Fibroblast of gingiva (primary cell): ENCODE data around the gene FAIM2.

Source experiments
- DNase-seq: peaks from one replicate; pipeline ENCODE4 v3.0.0-alpha.2; 2011; ENCODE audit warnings: low read depth

Gene FAIM2

DNA sequence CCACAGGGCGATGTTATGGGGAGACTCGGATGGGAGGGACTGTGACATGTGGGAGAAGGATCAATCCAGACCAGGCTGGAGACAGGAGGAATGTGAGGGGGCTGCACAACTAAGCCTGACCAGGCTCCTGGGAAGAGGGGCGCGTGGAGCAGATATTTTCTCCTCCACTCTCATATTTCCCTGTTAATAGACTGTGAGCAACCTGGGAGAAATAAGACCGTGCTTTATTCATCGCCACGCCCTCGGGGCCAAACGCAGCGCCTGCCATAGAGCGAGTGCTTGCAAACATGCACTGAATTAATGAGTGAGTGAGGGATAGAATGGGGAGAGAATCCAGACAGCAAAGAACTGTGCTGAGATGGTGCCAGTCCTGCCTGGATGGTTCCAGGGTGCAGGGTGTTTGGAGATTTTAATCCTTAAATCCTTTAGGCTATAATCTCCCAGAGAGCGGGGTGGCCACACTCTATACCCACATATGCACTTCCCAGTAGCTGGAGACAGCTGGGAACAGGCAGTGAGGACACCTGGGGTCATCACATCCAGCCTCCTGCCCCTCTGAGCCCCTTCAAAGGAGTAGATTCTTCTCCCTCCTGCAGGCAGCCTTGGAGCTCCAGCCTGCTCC, 13.6 kb upstream of the FAIM2 start:
- DNase-seq: no peak

DNA sequence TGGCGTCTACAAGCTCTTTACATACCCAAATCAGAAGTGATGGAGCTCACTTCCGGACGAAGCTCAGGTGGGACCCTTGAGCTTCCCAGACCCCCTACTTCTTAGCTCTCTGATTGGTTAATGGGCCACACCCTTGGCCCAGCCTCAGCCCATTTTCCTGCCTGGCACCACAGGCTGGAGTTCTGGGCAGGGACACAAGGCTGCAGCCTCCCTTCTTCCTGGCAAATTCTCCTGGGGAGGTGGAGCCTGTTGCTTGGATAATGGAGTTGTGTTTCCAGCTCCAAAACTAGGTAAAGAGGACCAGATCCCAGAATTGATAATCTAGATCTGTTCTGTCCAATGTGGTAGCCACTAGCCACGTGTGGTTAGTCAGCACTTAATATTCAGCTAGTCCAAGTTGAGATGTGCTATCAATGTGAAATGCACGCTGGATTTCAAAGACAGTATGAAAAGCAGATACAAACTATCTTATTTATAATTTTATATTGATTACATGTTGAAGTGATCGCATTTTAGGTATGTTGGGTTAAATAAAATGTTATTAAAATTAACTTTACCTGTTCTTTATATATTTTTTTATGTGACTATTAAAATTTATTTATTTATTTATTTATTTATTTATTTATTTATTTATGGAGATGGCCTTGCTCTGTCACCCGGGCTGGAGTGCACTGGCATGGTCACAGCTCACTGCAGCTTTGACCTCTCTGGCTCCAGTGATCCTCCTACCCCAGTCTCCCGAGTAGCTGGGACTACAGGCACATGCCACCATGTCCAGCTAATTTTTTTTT, 12.6 kb upstream of the FAIM2 start:
- no peak for DNase-seq

DNA sequence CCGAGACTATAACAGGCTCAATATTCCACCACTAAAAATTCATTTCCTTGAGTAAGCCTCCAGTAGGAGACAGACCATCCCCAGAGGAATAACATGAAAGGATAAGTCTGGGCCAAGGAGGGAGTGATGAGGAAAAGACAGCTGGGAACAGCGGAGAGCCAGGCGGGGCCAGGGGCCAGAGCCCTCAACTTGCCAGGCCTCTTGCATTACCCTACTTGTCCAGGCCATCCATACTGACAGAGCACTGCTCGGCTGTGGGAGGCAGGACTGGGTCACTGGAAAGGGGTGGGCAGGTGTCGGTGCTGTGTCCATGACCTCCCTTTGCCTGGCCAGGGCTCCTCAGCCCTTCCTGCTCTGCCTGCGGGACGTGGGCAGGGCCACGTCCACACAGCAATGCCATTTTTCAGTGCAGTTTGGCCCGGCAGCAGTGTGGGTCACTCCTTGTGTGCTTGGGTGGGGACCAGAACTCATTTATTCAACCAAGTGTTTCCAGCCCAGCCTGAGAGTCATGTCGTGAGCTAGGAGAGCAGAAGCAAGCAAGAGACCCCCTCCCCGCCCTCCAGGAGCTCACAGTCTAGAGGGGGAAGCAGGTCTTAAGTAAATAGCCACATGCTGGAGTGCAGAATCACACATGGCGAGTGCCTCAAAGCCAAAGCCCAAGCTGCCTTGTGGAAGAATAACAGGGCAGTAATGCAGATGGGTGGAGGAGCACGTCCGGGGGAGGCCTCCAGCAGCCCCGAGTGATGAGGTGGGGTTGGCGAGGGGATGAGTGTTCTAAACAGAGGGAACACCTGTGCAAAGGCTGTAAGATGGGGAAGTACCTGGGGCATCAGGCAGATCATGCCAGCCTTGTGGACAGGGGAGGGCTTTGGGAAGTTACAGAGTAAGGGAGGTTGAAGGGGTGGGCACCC, 8.9 kb upstream of the FAIM2 start:
- DNase-seq: no peak

DNA sequence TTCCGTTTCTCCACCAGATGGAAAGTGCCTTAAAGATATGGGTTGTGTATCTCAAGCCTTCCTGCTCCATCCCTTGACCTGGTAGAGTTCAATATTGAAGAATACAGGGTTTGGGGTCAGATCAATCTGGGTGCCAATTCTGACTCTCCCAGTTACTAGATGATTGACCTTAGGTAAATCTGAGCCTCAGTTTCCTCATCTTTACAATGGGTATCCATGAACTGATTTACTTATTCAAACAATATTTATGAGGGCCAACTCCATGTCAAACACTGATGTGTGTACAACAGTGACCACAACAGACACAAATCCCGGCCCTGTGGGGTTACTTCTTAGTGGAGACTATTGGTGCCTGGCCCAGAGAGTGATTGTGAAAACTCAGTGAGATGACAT, 7.5 kb upstream of the FAIM2 start:
- no peak for DNase-seq

DNA sequence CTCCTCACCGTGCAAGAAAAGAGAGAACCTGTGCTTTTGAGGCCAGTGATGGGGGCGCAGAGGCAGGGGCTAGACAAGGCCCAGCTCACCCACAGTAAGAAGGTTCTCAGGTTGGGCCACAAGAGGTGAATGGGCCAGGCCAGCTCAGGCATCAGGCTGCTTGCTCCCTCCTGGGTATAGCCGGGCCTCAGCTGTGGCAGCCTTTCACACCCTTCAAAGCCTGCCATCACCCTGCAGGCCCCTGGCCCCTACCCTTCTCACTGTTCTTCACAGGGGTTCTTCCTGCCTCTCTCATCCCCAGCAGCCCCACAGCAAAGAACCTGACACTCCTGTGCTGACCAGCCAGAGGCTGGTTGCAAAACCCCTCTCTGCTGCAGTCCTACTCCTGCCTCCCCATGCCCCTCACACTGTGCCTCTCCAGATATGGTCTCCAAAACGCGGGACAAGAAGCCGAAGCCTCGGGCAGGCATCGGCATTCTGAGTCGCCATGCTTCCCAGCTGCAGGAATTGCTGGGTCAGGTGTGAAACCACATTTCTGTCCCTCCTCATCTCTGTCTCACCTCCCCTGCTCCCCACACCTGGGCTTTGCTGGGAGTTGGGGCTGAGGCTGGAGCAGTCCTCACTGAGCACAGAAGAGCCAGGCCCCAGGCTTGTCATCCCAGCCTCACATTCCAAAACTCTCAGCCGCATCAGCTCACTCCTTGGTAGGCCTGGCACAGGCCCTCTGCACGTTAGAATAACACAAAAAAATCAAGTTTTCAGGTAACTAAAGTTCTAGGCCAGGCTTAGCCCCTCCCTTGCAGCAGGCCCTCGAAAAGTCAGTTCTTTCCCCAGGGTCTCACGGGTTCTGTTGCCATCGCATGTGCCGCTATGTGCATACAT, 6.9 kb upstream of the FAIM2 start:
- DNase-seq: no peak

DNA sequence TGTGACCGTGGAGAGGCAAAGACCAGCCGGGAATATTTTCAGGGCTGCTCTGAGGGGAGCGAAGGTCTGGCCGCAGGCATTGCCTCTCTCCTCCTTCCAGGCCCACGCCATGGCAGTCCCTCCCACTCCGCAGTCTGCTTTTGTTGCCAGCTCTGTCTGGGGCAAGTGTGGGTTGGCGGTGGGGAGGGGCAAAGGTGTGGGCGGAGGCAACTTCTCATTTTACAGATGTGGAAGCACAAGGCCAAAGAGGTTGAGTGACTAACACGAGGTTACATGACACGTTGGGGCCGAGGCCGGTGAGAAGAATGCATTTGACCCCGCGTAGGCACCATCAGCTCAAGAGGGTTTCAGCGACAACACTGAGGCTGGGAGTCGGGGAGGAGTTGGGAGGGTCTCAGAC, 6.1 kb upstream of the FAIM2 start:
- no peak for DNase-seq

DNA sequence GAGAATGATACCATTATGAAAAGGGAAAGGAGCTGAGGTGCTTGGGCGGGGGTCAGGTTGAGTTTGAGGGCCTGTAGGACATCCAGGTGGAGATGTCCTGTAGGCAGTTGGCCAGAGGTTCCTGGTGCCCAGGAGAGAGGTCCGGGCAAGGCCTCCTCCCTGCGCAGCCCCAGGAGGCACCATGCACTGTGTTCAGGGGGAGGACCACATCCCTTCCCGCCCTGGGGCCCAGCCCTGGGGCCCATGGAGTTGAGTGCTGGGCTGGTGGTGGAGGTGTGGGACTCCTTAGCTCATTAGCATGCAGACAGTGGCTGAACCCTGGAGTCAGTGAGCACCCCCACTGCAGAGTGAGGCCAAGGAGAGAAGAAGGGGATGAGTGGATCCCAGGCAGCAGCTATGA, 5.7 kb upstream of the FAIM2 start:
- DNase-seq: no peak

DNA sequence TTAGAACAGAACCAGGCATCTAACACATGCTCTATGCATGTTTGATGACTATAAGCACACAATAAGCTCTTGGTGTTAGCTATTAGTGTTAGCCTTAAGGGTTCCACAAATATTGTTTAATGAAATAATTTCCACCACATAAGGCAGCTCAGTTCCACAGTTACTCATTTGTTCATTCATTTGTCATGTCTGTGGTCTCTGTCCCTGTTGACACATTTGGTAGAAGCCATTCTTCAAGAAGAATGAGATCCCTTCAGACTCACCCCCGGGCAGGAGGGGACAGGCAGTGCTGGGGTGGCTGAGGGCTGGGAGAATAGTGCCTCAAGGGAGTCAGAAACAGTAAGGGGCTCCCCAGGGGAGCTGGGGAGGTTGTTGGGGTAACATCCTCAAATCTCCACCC, 3.7 kb upstream of the FAIM2 start:
- DNase-seq: no peak

DNA sequence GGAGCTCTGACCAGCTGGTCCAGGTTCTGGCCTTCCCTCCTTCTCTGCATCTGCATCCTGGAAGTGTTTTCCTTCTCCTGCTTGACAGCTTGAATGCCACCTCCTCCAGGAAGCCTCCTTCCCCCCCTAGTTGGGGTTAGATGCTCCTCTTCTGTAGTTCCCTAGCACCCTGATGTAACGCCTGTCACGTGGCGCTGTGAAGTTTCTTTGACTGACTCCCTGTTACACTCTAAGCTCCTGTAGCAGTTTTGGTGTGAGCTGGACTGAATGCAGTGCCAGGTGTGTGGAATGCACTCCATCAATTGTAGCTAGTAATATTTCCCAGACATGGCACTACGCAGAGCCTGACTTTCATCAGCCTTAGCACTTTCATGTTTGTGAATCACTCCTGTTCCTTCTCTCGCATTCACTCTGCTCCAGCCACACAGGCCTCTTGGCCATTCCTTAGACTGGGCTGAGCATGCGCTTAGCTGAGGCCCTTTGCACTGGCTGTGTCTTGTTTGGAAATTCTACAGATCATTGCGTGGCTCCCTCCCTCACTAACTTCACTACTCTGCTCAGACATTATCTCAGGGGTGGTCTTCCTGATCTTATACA, 2.1 kb upstream of the FAIM2 start:
- no peak for DNase-seq

DNA sequence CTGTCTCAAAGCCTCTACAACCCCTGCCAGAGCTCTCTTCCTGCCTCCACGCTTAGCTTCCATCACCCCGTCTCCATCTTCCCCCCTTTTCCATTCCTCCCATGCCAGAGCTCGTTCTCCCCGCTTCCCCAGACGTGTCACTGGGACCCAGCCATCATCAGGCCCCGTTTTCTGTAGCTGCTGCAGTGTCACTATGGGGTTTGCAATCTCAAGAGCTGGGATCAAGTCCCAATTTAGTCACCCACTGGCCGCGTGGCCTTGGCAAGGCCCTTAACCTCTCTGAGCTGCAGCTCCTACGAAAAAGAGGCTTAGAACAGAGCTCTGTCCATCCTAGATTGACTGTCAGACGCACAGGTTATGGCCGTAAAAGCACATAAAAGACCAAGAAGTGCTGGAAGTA, 901 bp upstream of the FAIM2 start:
- DNase-seq: no peak

DNA sequence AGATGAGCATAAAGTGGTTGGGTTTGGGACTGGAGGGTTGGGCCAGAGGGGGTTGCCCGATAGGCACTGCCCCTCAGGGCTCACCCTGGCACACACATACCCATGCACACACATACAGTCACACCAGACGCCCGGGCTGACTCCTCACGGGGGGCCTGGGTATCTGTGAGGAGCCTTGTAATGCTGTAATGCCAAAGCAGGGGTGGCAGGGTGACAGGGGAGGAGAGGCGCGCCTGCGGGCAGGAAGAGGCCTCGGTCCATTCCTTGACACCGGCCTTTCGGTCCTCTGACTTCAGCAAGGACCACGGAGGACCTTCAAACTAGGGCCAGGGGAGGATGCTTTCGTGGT, 375 bp downstream of the FAIM2 start:
- no peak for DNase-seq

DNA sequence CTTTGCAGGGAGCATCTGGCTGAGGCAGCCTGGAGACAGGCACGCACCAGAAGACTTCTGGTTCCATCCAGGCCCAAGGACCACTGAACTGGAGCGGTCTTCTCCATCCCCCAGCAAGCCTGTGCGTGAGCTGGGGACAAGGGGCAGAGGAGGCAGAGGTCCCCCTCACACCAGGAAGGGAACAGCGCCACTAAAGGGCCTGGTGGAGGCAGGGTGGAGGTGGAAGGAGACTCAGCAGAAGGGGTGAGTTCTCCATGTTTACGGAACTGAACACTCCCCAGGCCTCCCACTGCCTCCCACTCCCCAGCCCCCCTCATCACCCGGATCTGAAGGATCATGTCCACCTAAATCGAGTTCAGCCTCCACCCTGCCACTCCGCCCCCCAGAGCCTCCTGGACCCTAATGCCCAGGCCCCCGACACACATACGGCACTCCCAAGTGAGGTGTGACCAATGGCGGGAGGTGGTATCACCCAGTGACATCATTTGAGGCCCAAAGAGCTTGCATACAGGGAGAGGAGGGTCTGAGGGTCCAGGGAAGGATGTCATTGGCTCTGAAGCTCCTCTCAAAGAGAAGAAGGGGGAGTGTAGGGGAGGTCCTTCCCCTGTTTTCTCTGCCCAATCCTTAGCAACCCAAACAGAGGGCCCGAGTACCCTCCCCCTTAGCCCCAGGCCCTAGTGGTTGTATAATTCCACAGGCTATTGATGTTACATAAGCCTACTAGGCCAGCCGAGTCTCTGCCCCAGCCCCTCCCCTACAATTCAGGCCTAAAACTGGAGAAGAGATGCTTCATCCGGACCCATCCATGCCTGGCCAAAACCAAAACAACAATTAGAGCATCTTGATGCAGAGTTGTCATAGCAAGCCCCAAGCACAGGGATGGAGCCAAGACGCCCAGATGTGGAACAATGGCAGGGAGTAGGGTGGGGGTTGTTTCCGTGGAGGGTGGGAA, 1.0 kb downstream of the FAIM2 start:
- no peak for DNase-seq

DNA sequence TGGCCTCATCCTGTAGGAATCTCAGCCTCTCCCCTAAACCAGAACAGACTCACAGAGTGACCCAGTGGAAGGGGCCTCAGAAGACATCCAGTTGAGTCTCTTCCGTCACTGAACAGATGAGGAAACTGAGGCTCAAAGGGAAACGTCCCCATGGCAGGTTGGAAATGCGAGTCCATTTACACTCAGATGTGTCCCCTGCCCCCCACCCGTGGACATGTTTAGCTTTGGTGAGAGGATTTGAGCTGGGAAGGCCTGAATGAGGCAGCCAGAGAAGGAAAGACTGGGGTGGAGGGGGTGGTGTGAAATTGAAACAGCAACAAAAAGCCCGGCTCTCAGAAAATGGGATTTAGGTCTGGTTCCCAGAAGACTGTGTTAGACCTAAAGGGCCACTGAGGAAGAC, 1.7 kb downstream of the FAIM2 start:
- no peak for DNase-seq

DNA sequence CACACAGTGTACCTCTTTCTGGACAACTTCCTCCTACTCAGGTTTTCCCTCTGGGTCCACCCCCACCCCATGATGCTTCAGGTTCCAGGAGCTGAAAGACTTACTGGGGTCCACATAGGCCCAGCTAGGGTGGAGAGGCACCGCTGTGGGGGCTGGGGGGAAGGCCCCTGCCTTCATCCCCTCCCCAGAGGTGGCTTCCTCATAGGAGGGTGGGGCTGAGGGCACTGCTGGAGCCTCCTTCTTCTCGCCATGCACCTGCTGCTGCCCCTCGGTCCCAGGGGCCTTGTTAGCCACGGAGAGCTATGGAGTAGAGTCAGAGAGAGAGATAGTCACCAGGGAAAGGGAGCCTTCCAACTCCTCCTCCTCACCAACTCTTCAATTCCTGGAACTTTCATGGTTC, 2.7 kb downstream of the FAIM2 start:
- DNase-seq: no peak

DNA sequence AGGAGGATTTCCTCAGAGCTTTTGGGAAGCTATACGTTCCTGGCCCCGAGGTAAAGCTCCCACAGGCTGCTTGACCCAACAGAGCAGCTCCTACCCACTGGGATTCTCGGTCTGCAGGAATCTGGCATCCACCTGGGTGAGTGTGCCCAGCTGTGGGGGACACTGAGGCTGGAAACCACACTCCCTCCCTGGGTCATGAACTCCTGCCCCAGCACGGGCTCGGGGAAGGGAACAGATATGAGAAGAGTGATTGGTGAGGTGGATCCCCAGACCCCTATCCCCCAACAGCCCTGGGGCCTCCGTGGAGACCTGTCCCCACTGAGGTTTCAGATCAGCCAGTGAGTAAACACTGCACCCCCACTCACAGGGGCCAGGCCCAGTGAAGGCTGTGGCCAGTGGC, 3.3 kb downstream of the FAIM2 start:
- DNase-seq: no peak

DNA sequence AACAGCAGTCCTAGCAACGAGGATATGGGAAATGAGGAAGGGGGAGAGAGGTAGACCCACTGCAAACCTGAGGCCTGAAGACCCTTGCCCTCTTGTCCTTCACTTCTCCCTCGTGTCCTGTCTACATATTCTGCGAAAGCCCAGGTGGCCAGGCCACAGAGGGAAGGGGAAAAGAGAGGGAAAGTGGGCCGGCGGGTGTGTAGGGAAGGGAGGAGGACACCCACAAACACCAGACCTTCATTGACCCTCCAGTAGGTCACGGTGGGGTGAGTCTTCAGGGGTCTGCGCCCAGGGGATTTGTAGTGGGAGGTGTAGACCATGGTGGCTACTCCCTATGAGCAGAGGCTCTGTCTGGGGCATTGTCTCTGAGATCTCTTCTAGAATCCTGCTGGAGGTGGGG, 3.8 kb downstream of the FAIM2 start:
- DNase-seq: no peak

DNA sequence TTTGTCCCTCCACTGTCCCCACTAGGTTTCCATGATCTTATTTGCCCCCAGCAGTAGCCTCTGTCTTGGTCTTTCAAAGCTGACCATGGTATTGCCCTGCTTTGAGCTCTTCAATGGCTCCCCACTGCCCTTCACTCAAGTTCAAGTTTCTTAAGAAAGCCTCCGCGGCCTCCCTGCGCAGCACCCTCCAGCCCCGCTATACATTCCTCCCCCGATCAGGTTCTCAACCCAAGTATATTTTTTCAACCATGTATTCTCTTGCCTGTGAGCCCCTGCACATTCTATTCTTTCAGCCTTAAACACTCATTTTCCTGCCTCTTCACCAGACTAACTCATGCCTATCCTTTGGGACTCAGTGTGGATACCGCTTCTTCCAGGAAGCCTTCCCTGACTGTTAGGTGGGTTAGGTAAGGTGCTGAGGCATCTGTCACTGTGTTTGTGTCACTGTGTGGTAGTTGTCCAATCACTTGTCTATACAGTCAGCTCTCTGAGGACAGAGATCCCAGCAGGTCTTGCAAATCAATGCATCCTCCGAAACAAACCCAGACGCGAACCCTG, 4.3 kb downstream of the FAIM2 start:
- no peak for DNase-seq

DNA sequence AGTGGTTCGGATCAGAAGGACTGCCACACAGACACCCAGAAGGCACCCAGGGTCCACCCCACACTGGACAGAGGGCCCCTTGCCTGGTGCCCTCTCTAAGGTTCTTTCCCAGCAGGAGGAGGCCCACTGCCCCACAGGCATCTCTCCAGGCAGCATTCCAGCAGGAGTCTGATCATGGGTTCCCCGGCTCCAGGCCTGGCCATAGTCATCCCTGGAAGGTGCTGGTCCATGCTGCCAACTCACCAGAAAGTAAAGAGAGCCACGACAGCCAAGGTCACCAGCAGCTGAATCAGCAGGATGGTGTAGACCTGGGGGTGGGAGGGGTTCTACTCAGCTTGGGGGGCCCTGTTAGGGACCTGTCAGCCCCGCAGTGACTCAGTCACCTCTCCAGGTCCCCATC, 6.4 kb downstream of the FAIM2 start:
- DNase-seq: no peak

DNA sequence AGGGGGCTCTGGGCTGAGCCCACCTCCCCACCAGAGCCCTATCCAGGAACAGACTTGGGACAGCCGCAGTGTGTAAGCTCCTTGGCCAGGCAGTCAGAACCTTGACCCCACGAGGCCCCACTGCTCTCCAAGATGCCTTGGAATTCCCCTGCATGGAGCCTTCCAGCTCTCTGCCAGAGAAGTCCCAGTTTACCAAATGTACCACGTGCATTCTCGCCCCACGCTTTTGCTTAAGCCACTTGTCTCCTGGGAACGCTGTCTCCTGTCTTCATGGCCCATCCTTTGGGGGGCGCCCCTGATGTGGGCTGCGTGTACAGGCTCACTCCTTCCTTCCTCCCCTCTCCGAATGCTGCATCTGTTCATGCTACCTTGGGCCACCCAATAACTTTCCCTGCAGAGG, 7.9 kb downstream of the FAIM2 start:
- no peak for DNase-seq

DNA sequence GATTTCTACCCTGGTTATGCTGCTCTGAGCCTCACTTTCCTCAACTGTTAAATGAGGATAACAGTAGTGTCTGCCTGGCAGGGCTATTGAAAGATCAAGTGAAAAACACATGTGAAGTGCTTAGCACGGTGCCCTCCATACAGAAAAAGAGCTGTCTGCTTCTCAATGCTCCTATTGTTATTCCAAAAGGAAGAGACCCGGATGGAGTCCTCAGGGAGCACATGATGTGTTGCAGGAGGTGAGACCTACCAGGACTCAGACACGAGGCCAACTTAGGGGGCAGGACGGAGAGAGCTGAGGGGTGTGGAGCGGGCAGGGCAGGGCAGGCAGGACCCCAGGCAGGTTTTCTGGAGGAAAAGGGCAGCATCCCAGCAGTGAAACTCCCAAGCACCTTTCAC, 8.9 kb downstream of the FAIM2 start:
- no peak for DNase-seq
